ENCODE results near the gene EVC.
"Not testable (repeated sequence)": the region's sequence is repeated elsewhere in the genome, so short reads cannot be mapped to it uniquely, and the experiment has no call there.

EVC gene

GRCh38 chr4:5785806-5786680 is 75.0 kb downstream of the EVC start:
- no peak for DNase-seq (ENCODE audit: low spot score)

DNA sequence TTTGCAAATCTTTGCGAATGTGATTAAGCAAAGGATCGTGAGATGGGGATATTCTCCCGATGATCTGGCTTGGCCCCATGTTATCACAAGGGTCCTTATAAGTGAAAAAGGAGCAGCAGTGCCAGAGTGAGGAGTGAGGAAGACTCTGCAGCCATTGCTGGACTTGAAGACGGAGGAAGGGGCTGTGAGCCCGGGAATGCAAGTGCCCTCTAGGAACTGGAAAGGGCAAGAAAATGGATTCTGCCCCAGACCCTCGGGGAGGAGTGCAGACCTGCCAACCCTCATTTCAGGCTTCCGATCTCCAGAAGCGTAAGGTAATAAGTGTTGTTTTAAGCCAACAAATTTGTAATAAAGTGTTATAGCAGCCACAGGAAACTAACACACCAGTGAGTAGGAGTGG is 76.3 kb downstream of the EVC start:
- DNase-seq (ENCODE audit: low spot score): no peak

DNA sequence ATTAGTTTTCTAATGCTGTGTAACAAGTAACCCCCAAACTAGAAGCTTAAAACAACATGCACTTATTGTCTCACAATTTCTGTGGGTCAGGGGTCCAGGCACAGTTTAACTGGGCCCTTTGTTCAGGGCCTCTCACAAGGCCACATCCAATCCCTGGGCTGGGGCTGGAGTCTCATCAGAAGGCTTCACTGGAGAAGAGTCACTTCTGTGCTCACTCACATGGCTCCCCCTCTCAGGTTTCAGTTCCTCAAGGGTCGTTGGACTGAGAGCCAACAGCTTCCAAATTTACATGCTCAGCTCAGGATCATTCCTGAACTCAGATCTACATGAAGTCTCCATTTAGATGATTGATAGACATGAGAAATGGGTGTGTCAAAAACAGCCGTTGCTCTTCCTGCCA is 77.1 kb downstream of the EVC start:
- no peak for DNase-seq (ENCODE audit: low spot score)

- DNase-seq (ENCODE audit: low spot score): no peak
Observed at GRCh38 chr4:5789141-5789540, 78.1 kb downstream of the EVC start.

GRCh38 chr4:5790546-5790857 is 79.5 kb downstream of the EVC start:
- no peak for DNase-seq (ENCODE audit: low spot score)

DNA sequence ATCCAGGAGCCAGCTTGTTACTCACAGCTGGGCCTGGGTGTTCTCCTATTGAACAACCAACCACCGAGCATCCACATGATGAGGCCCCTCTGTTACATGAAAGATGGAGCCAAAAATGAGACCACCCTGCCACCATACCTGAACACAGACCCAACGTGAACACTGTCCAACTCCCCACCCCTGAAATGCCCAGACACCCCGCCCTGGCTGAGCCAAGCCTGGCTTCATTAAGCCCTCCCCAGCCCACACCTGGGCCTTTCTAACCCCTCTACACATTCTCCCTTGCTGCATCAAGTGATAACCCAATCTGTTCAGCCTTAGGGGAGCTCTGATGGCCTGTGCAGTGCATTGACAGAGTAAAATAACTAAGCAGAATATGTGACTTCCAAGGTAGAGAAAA is 80.7 kb downstream of the EVC start:
- DNase-seq (ENCODE audit: low spot score): no peak

GRCh38 chr4:5793514-5793913 is 82.5 kb downstream of the EVC start:
- DNase-seq (ENCODE audit: low spot score): no peak

DNA sequence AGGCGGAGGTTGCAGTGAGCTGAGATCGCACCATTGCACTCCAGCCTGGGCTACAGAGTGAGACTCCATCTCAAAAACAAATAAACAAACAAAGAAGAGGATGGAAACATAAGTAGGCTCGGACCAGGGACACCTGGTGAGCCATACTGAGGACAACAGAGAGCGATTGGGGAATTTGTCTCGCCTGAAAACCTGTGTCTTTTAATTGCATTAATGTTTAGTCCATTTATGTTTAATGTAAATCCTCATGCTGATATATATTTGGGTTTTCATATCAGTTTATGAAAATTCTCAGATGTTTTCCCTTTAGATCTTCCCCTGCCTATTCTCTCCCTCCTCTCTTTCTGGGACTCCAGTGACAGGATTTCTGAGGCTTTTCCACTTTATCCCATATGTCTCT is 84.6 kb downstream of the EVC start:
- no peak for DNase-seq (ENCODE audit: low spot score)

- DNase-seq (ENCODE audit: low spot score): peak; percentile 41
Observed at GRCh38 chr4:5796976-5797375, 86.0 kb downstream of the EVC start.

DNA sequence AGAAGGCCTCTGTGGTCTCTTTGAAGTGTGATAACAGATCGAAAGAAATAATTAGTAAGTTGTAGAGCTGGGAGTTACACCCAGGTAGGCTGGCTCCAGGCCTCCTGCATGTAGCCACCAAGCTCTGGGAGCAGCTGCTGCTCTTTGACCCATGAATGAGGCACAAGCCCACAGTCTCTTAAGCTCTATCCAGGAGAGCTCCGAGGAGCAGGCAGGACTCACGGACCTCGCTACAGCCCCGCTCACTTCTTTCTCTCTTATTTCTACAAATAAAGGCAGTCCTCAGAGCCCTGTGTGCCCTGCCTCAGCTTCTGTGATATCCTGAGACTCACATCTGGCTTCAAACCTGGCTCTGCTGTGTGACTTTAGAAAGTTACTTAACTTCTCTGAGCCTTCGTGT is 86.9 kb downstream of the EVC start:
- DNase-seq (ENCODE audit: low spot score): peak; percentile 20

DNA sequence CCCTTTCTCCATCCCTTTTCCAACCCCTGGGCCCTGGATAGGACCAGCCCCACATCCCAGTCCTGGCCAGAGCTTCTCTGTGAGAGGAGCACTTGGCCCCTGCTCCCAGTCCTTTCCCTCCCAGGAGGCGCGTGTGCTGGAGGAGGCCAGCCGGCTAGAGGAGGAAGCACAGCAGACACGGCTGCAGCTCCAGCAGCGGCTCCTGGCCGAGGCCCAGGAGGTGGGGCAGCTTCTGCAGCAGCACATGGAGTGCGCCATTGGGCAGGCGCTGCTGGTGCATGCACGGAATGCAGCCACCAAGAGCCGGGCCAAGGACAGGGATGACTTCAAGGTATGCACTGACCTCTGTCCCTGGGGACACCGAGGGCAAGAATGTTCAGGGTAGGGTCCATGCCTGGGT is 87.5 kb downstream of the EVC start:
- DNase-seq (ENCODE audit: low spot score): peak; percentile 53

DNA sequence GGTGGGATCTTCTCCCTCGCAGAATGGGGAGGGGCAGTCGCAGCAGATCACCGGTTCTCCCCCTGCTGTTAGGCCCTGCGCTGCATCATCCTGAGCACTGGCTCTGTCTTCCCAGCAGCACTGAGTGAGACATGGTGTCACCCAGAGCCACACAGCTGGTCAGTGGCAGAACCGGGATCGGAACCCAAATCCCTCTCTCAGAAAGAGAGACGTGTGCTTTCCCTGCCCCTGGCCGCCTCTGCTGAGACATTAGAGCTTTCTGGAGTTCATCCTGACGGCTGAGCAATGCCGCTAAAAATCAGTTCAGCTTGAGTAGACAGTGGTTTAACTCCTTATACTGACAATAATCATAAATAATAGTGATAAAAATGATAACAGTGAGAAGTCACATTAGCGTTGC is 87.9 kb downstream of the EVC start:
- no peak for DNase-seq (ENCODE audit: low spot score)

DNA sequence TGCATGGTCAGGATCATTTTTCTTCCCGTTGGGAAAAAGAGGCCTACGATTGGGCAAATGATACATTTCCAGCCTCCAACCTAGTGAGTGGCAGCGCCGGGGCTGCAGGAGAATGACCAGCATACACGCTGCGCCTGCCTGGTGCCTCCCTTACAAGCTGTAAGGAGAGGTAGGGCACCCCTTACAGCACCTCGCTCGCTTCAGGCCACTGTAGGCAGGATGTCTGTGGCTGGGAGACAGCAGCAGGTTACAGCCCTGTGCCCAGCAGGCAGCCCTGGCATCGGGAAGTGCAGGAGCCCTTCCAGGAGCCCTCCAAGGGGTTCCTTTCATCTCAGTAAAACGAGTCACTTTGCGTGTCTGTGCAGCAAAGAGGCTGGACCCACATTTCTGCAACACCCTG is 88.4 kb downstream of the EVC start:
- no peak for DNase-seq (ENCODE audit: low spot score)

DNA sequence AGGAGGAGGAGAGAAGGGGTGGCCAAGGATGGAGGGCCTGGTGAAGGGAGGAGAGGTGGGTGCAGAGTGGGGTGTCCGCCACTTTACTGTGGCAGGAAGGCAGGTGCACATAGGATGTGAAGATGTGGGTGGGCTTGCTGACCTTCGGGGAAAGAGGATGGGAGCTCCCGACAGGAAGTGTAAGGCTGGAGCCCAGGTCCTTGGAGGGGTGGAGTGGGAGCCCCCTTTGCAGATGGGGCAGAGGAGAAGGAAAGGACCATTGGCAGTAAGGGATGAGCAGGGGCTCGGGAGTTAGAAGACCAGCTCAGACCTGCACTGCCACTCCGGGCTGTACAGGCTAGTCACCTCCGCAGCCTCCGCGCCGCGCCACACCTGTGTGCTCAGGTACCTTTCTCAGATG is 89.5 kb downstream of the EVC start:
- DNase-seq (ENCODE audit: low spot score): peak; percentile 48

DNA sequence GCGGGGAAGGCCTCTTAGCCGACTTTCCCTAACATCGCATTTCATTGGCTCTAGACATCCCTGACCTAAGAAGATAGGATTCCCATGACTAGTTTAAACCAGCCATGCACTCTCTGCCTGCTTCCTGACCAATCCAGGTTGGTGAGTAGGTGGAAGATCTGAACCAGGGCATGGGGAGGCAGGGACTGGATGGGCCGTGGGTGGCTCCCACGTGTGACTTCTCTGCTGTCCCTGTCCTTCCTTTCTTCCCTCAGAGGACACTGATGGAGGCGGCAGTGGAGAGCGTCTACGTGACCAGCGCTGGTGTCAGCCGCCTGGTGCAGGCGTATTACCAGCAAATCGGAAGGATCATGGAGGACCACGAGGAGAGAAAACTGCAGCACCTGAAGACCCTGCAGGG is 90.7 kb downstream of the EVC start:
- DNase-seq (ENCODE audit: low spot score): peak; percentile 40

DNA sequence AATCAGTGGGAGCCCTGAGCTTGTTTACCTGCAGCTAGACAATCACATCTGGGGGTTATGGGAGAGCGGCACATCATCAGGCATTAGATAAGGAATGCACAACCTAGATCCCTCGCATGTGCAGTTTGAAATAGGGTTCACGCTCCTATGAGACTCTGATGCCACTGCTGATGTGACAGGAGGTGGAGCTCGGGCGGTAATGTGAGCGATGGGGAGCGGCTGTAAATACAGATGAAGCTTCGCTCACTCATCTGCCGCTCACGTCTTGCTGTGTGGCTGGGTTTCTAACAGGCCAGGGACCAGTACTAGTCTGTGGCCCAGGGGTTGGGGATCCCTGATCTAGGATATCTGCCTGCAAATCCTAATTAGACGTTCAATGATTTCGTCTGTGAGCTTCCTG is 91.6 kb downstream of the EVC start:
- no peak for DNase-seq (ENCODE audit: low spot score)

- DNase-seq (ENCODE audit: low spot score): no peak
Observed at GRCh38 chr4:5804656-5805055, 93.7 kb downstream of the EVC start.

DNA sequence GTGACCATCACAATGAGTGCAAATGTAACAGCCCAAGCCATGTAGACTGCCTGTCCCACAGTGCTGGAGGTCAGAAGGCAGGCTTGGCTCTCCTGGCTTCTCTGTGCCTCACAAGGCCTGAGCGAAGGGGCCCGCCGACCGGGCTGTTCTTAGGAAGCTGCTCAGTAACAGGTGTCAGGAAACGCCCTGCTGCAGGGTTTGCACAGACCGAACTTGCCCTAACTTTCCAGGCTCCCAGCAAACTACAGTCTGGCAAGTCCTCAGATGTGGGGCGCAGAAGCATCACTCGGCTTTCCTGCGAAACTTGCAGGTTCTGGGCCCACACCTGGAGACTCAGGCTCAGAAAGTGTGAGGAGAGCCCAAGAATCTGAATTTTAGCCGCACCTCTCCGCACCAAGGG is 94.3 kb downstream of the EVC start:
- no peak for DNase-seq (ENCODE audit: low spot score)

GRCh38 chr4:5808081-5808741 is 97.2 kb downstream of the EVC start:
- peak; percentile 61 for DNase-seq (ENCODE audit: low spot score)

DNA sequence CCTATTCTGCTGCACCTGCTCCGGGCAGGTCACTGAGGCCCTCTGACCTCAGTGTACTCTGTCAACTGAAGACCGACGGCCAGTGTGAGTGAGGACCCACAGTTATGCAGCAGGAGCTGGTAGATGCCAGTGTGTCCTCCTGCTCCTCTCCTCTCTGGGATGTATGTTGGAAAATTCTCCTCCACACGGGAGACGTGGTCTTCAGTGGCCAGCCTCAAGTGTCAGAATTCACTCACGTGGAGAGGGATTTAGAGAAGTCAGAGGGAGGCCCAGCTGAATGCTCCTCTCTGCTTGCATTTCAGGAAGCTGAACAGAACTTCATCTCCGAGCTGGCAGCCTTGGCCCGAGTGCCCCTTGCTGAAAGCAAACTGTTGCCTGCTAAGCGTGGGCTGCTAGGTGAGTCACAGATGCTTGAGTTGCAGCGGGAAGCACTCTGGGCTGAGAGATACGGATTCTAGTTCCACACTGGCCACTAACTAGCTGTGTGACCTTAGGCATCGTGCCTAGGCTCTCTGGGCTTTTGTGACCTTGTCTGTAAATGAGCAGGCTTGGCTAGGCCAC is 98.3 kb downstream of the EVC start:
- DNase-seq (ENCODE audit: low spot score): no peak

- DNase-seq (ENCODE audit: low spot score): no peak
Observed at GRCh38 chr4:5810151-5810550, 99.2 kb downstream of the EVC start.

DNA sequence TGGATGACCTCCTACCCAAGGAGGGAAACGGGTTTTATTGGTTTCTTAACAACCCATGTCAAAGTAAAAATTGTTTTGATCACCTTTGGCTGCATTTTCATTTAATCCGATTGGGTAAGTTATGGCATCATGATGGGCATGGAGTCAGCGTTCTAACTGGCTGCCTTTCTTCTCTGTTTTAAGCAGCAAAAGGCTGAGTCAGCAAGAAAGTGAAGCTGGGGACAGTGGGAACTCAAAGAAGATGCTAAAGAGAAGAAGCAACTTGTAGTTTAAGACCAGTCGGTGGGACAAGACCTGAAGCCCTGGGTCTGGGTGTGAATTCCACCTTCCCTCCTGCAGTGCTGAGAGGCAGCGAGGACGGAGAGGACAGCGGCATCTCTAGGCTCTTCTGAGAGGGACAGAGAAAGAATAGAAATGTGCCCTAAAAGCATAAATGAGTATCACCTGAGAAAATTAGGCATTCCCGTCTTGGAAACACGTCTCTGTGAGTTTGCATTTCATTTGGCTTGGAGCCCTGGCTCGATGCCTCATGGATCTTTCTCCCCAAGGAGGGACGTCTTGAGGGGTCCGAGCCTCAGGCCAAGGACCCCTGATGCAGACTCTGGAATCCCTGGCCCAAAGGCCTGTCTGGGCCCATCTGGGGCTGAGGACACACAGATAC is 99.9 kb downstream of the EVC start:
- DNase-seq (ENCODE audit: low spot score): no peak

GRCh38 chr4:5812057-5812456 is 101.1 kb downstream of the EVC start:
- not testable (repeated sequence) for DNase-seq (ENCODE audit: low spot score)
